HepG2 (cell line): ENCODE data around the gene SUPT4H1. TPM values are rescaled to one million over a fixed set of nuclear protein-coding genes. Genes with fewer than 3 reads are reported as not detected.
A peak's percentile ranks its signal among the peaks of the same experiment; 100 is the strongest.

Experiments
- AGO2 ChIP-seq: fragments of 200-400 bp; formaldehyde crosslinking; optimal IDR thresholded peaks from 2 replicates; pipeline ENCODE3; 2017; ENCODE audit warnings: mild to moderate bottlenecking, low read depth, low read length, moderate library complexity
- ATF6 ChIP-seq: sonication (generic); formaldehyde crosslinking; conservative IDR thresholded peaks from 2 replicates; pipeline ENCODE4 v1.4.0; 2020; ENCODE audit warnings: missing genetic modification reagents
- CTCF ChIP-seq: sonication (generic); formaldehyde crosslinking; IDR thresholded peaks from 2 replicates; pipeline ENCODE4 v1.5.0; 2020; ENCODE audit warnings: mild to moderate bottlenecking, missing genetic modification reagents, moderate library complexity
- E2F1 ChIP-seq: sonication (generic); formaldehyde crosslinking; IDR thresholded peaks from 2 replicates; pipeline ENCODE4 v1.5.0; 2020; ENCODE audit warnings: missing genetic modification reagents
- GFI1 ChIP-seq: sonication (generic); formaldehyde crosslinking; IDR thresholded peaks from 2 replicates; pipeline ENCODE4 v1.5.0; 2020; ENCODE audit warnings: missing genetic modification reagents, mild to moderate bottlenecking, borderline replicate concordance
- GZF1 ChIP-seq: sonication (generic); formaldehyde crosslinking; IDR thresholded peaks from 2 replicates; pipeline ENCODE4 v1.5.1; 2020; ENCODE audit warnings: mild to moderate bottlenecking, missing genetic modification reagents
- HMGA1 ChIP-seq: sonication (generic); formaldehyde crosslinking; conservative IDR thresholded peaks from 2 replicates; pipeline ENCODE4 v1.4.0; 2020; ENCODE audit warnings: missing genetic modification reagents
- HNRNPLL ChIP-seq: fragments of 200-400 bp; formaldehyde crosslinking; IDR thresholded peaks from 2 replicates; pipeline ENCODE4 v1.6.1; 2017; ENCODE audit warnings: mild to moderate bottlenecking, low read depth, low read length; ENCODE audit not compliant: poor library complexity, severe bottlenecking
- MED8 ChIP-seq: sonication (generic); formaldehyde crosslinking; IDR thresholded peaks from 2 replicates; pipeline ENCODE4 v1.8.1; 2023; ENCODE audit warnings: mild to moderate bottlenecking, missing genetic modification reagents; ENCODE audit not compliant: insufficient replicate concordance
- NR2F2 ChIP-seq: IDR thresholded peaks from 2 replicates; pipeline ENCODE4 v1.6.1; 2012; ENCODE audit warnings: low read depth, inconsistent platforms, borderline replicate concordance
- PREB ChIP-seq: sonication (generic); formaldehyde crosslinking; IDR thresholded peaks from 2 replicates; pipeline ENCODE4 v1.4.0; 2020; ENCODE audit warnings: missing genetic modification reagents
- SATB2 ChIP-seq: sonication (generic); formaldehyde crosslinking; IDR thresholded peaks from 2 replicates; pipeline ENCODE4 v1.5.0; 2020; ENCODE audit warnings: missing genetic modification reagents
- TEAD2 ChIP-seq: sonication (generic); formaldehyde crosslinking; IDR thresholded peaks from 2 replicates; pipeline ENCODE4 v1.9.0; 2021; ENCODE audit warnings: missing genetic modification reagents
- TP53 ChIP-seq: sonication (generic); formaldehyde crosslinking; conservative IDR thresholded peaks from 2 replicates; pipeline ENCODE4 v1.4.0; 2020; ENCODE audit warnings: missing genetic modification reagents
- YEATS2 ChIP-seq: sonication (generic); formaldehyde crosslinking; IDR thresholded peaks from 2 replicates; pipeline ENCODE4 v1.4.0; 2020; ENCODE audit warnings: missing genetic modification reagents, borderline replicate concordance
- ZNF17 ChIP-seq: sonication (generic); formaldehyde crosslinking; IDR thresholded peaks from 2 replicates; pipeline ENCODE4 v1.5.0; 2020; ENCODE audit warnings: mild to moderate bottlenecking, missing genetic modification reagents
- ZNF251 ChIP-seq: sonication (generic); formaldehyde crosslinking; IDR thresholded peaks from 2 replicates; pipeline ENCODE4 v1.9.0; 2021; ENCODE audit warnings: mild to moderate bottlenecking, missing genetic modification reagents
- ZNF724P ChIP-seq: sonication (generic); formaldehyde crosslinking; IDR thresholded peaks from 2 replicates; pipeline ENCODE4 v1.8.0; 2022; ENCODE audit warnings: missing genetic modification reagents, borderline replicate concordance
- ZNF75D ChIP-seq: sonication (generic); formaldehyde crosslinking; IDR thresholded peaks from 2 replicates; pipeline ENCODE4 v1.8.1; 2023; ENCODE audit warnings: missing genetic modification reagents, mild to moderate bottlenecking, borderline replicate concordance
- polyA plus RNA-seq, 8 experiments: library from polyadenylated mRNA; depleted of rRNA in 3 of 8; stranded (reverse) in 7 of 8; unstranded in 1 of 8; fragments of >200 nt; fragmentation: Illumina TruSeq in 4 of 8; extraction: Trizol in 4 of 8; gene quantifications; 2 replicates each; pipeline versions ENCODE4 v1.2.1 to v1.2.3, GENCODE V29; 2011 to 2016; ENCODE audit warnings: low read depth in 4 of 8, missing spikeins in 1 of 8, mixed read lengths in 1 of 8; ENCODE audit not compliant: insufficient read depth in 1 of 8
- total RNA-seq, 5 experiments: library from RNA; depleted of rRNA; stranded (reverse); fragments of >200 nt; fragmentation: Illumina TruSeq; extraction: Trizol; gene quantifications; 2 replicates each; pipeline ENCODE4 v1.2.3, GENCODE V29; 2016; ENCODE audit warnings: low read depth in 1 of 5

The SUPT4H1 gene
- total and polyA plus RNA-seq, 2 of the 13 experiments (the other 11 are each of a cell fraction or from before 2014, with no cell fraction given) = 155 to 244 TPM

GRCh38 chr17:58394534-58395223, 42.7 kb upstream of the SUPT4H1 start (continued):
- peak; percentile 29; the same call in 1 of the 2 replicates for TF ChIP-seq ATF6 (CRISPR knock-in tag)
- TF ChIP-seq CTCF (CRISPR knock-in tag) = no peak
- TF ChIP-seq TEAD2 (CRISPR knock-in tag) = no peak
- no peak for TF ChIP-seq ZNF17 (CRISPR knock-in tag)
- peak; percentile 73; the same call in 1 of the 2 replicates for TF ChIP-seq NR2F2
- TF ChIP-seq E2F1 = no peak
- TF ChIP-seq SATB2 (CRISPR knock-in tag) = no peak
- TF ChIP-seq AGO2 = peak; percentile 47
- no peak for TF ChIP-seq YEATS2 (CRISPR knock-in tag)
- no peak for TF ChIP-seq ZNF75D (CRISPR knock-in tag)
- TF ChIP-seq GFI1 = peak; percentile 83
- TF ChIP-seq ZNF251 (CRISPR knock-in tag) = no peak
- no peak for TF ChIP-seq GZF1 (CRISPR knock-in tag)
- TF ChIP-seq HNRNPLL = no peak
- TF ChIP-seq HMGA1 = no peak
- TF ChIP-seq ZNF724P = 0 out of 2 replicates have a peak, but pooled peaks have one; percentile 20
- no peak for TF ChIP-seq PREB
- peak; percentile 69; the same call in 1 of the 2 replicates for TF ChIP-seq TP53
- no peak for TF ChIP-seq MED8
